HL-60 (cell line): ENCODE measurements around the gene ZSWIM3.

Source experiments
- DNase-seq, 2 experiments: peaks; one replicate each; pipeline ENCODE4 v3.0.0-alpha.2; 2010 to 2020; ENCODE audit warnings: low read depth in 1 of 2, low spot score in 1 of 2
- H3K27ac ChIP-seq: fragments of 250-450 bp; sonication (Bioruptor Pico); replicated peaks from 2 replicates; pipeline ENCODE4 v1.5.1; 2020; ENCODE audit warnings: mild to moderate bottlenecking, moderate library complexity
- H3K27me3 ChIP-seq: fragments of 250-450 bp; sonication (Bioruptor Pico); 2 replicates; pipeline ENCODE4 v1.5.1; 2021; ENCODE audit warnings: mild to moderate bottlenecking, moderate library complexity; ENCODE audit not compliant: insufficient read depth, poor library complexity, severe bottlenecking
- H3K4me3 ChIP-seq: replicated peaks from 2 replicates; pipeline ENCODE4 v1.5.1; 2011; ENCODE audit warnings: mild to moderate bottlenecking, control low read depth, low read length; ENCODE audit not compliant: insufficient read depth
- CTCF ChIP-seq: IDR thresholded peaks from one replicate; pipeline ENCODE4 v1.5.1; 2011; ENCODE audit warnings: low read length, control low read depth, inconsistent platforms; ENCODE audit not compliant: insufficient read depth
- GABPA ChIP-seq: IDR thresholded peaks from 2 replicates; pipeline ENCODE4 v1.6.1; 2012; ENCODE audit warnings: low read depth
- POLR2AphosphoS5 ChIP-seq: IDR thresholded peaks from 2 replicates; pipeline ENCODE4 v1.6.1; 2012; ENCODE audit warnings: low read depth
- REST ChIP-seq: IDR thresholded peaks from 2 replicates; pipeline ENCODE4 v1.6.1; 2012; ENCODE audit warnings: low read depth; ENCODE audit not compliant: insufficient replicate concordance
- SPI1 ChIP-seq: IDR thresholded peaks from 2 replicates; pipeline ENCODE4 v1.6.1; 2012; ENCODE audit warnings: low read depth, mild to moderate bottlenecking, borderline replicate concordance

The ZSWIM3 gene

GRCh38 chr20:45867136-45867818, 9.9 kb downstream of the ZSWIM3 start:
- no peak overlapping the region for H3K27ac ChIP-seq
- H3K27me3 ChIP-seq = no peaks in the 10 kb centered on the region
- no peak overlapping the region for H3K4me3 ChIP-seq
- TF ChIP-seq CTCF (no peak), GABPA (no peak), SPI1 (no peak), REST (no peak), POLR2AphosphoS5 (no peak)
- DNase-seq = no peak

GRCh38 chr20:45867819-45868176, 10.4 kb downstream of the ZSWIM3 start:
- Histone ChIP-seq H3K27ac (no peak overlapping the region), H3K27me3 (no peaks in the 10 kb centered on the region), H3K4me3 (no peak overlapping the region)
- no peak for DNase-seq
- TF ChIP-seq GABPA (no peak), POLR2AphosphoS5 (no peak), SPI1 (no peak), REST (no peak), CTCF (no peak)

- TF ChIP-seq SPI1 (no peak), GABPA (no peak), POLR2AphosphoS5 (no peak), CTCF (no peak), REST (no peak)
- Histone ChIP-seq H3K4me3 (no peak overlapping the region), H3K27ac (no peak overlapping the region), H3K27me3 (no peaks in the 10 kb centered on the region)
- no peak for DNase-seq
Measured at GRCh38 chr20:45872626-45873025, 15.2 kb downstream of the ZSWIM3 start.
